Measurements from ENCODE around the gene CHN2.

The CHN2 gene

GRCh38 chr7:29194594-29195427, at the start of gene CHN2:
TSS of gene CHN2 (plus strand) at chr7:29194775.
- DNase-seq, result peak; percentile 47

GRCh38 chr7:29145553-29146056, 49.0 kb upstream of the CHN2 start:
- no peak for DNase-seq

- DNase-seq, result peak; percentile 87
Measured at GRCh38 chr7:29146057-29146706, 48.4 kb upstream of the CHN2 start, which contains the start of gene CPVL. TSS of gene CPVL (minus strand) at chr7:29146537. CDS start at chr7:29121061, 25,476 bp downstream.

GRCh38 chr7:29146888-29147609, 47.5 kb upstream of the CHN2 start:
- DNase-seq, result peak; percentile 54

GRCh38 chr7:29147821-29148220, 46.8 kb upstream of the CHN2 start:
- no peak for DNase-seq

GRCh38 chr7:29149036-29149435, 45.5 kb upstream of the CHN2 start:
- DNase-seq, result no peak

GRCh38 chr7:29150856-29151255, 43.7 kb upstream of the CHN2 start:
- DNase-seq, result no peak

- no peak for DNase-seq
Measured at GRCh38 chr7:29154076-29154475, 40.5 kb upstream of the CHN2 start.

GRCh38 chr7:29156907-29157452, 37.6 kb upstream of the CHN2 start:
- DNase-seq, result no peak

GRCh38 chr7:29158795-29159423, 35.7 kb upstream of the CHN2 start:
- DNase-seq, result peak; percentile 44

GRCh38 chr7:29160080-29160479, 34.5 kb upstream of the CHN2 start:
- DNase-seq, result no peak

- peak; percentile 52 for DNase-seq
Measured at GRCh38 chr7:29161231-29161630, 33.3 kb upstream of the CHN2 start.

GRCh38 chr7:29162577-29162976, 32.0 kb upstream of the CHN2 start:
- no peak for DNase-seq

GRCh38 chr7:29163854-29164253, 30.7 kb upstream of the CHN2 start:
- DNase-seq, result no peak

GRCh38 chr7:29167721-29168120, 26.9 kb upstream of the CHN2 start:
- no peak for DNase-seq

- DNase-seq, result peak; percentile 63
Measured at GRCh38 chr7:29170781-29171180, 23.8 kb upstream of the CHN2 start.

GRCh38 chr7:29173458-29173857, 21.1 kb upstream of the CHN2 start:
- no peak for DNase-seq

GRCh38 chr7:29177963-29178600, 16.5 kb upstream of the CHN2 start:
- DNase-seq, result no peak

GRCh38 chr7:29179115-29179514, 15.5 kb upstream of the CHN2 start:
- DNase-seq, result no peak

- no peak for DNase-seq
Measured at GRCh38 chr7:29184599-29184998, 10.0 kb upstream of the CHN2 start.

- DNase-seq, result no peak
Measured at GRCh38 chr7:29185613-29186012, 9.0 kb upstream of the CHN2 start.

GRCh38 chr7:29189743-29190201, 4.8 kb upstream of the CHN2 start:
- peak; percentile 36 for DNase-seq

Data from OCI-M1 (cell line).